ENCODE data around the gene RHOBTB3. TPM values are rescaled to one million over a fixed set of nuclear protein-coding genes. Genes with fewer than 3 reads are reported as not detected.

The RHOBTB3 gene
- total RNA-seq, 2 donors from 2014 or later: 0.92 to 2.5 TPM

DNA sequence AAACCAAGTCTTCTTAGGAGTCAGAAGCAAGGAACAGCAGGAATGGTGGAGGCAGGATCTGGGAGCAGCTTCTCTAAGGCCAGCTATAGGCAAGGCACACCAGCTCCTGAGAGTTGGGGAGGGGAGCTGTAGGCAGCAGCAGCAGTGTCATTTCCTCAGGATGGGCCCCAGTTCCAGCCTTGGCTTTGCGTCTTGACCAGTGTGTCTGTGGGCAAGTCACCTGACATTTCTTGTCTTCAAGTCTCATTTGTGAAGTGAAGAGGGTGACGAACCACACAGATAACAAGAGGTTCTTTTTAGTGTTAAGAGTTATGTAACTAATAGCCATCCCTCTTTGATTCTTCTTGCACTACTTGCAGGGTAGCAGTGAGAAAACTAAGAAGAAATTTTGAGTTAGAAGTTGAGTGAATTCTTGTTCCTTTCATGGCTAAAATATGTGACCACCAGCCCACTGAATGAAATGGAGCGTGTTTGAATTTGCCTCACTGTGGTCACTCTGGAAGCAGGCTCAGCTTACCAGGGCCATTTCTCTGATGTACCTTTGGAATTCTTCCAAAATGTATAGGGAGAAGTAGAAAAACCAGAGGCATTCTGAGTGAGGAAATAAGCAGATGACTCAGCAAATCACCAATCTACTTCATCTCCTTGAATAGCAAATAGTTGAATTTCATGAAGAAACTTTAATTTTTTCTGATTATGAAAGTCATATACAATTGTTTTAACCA is 42.4 kb downstream of the RHOBTB3 start:
- no peak for ATAC-seq
- H3K9me3 ChIP-seq (ENCODE audit: control insufficient read depth, low read length, poor library complexity, severe bottlenecking): no peaks in the 10 kb centered on the region
- Mint-ChIP-seq H3K27me3 (no peaks in the 10 kb centered on the region), H3K36me3 (ENCODE audit: low read depth) (no peaks in the 10 kb centered on the region), H3K27ac (peak overlapping the region; percentile 19), H3K4me3 (no peak overlapping the region), H3K4me1 (peaks cover 3% of the 10 kb centered on the region)
- no peak for DNase-seq

DNA sequence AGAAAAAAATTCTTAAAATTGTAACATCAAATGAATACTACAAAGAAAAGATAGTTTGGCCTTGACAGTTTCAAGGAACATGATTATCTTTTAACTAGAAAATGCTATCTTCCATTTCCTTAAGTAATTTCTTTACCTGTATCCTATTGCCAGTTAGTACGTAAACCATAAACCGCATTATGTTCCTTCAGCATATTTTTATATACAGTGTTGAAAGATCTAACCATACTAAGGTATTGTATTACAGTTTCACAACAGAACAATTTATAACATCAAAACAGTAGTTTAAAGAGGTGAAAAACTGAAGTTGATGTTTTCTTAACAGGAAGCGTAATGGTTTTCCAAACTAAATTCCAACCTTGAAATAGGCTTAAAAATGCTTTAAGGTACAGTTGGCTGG is 46.3 kb downstream of the RHOBTB3 start:
- ATAC-seq (no peak), DNase-seq (no peak)
- no peak overlapping the region for H3K27ac Mint-ChIP-seq
- H3K27me3 Mint-ChIP-seq: no peaks in the 10 kb centered on the region
- no peaks in the 10 kb centered on the region for H3K36me3 Mint-ChIP-seq (ENCODE audit: low read depth)
- no peaks in the 10 kb centered on the region for H3K9me3 ChIP-seq (ENCODE audit: control insufficient read depth, low read length, poor library complexity, severe bottlenecking)
- H3K4me1 Mint-ChIP-seq: peaks cover 8% of the 10 kb centered on the region
- no peak overlapping the region for H3K4me3 Mint-ChIP-seq

- peaks cover 5% of the 10 kb centered on the region for H3K4me1 Mint-ChIP-seq
- no peak overlapping the region for H3K27ac Mint-ChIP-seq
- DNase-seq: no peak
- no peaks in the 10 kb centered on the region for H3K36me3 Mint-ChIP-seq (ENCODE audit: low read depth)
- ATAC-seq: no peak
- no peaks in the 10 kb centered on the region for H3K9me3 ChIP-seq (ENCODE audit: control insufficient read depth, low read length, poor library complexity, severe bottlenecking)
- no peaks in the 10 kb centered on the region for H3K27me3 Mint-ChIP-seq
- H3K4me3 Mint-ChIP-seq: no peak overlapping the region
Measured at GRCh38 chr5:95778713-95779436, 47.7 kb downstream of the RHOBTB3 start.

DNA sequence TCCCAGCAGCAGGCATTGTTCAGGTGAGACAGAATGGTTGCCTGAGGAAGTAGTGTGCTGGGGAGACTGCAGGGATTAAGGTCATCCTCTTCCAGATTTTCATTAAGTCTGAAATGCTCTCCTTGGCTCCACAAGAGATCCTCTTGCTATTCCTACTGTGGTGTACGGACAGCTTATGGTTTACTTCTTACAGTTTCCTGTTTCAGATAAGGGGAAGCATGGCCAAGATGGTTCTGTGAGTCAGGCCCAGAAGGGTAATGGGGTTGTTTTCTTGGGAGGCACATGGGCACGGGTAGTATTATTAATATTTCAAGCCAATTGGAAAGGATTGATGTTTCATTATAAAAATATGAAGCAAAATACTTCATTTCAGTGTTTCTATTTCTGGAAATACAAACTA is 48.5 kb downstream of the RHOBTB3 start:
- H3K4me1 Mint-ChIP-seq: peaks cover 5% of the 10 kb centered on the region
- no peak for ATAC-seq
- DNase-seq: no peak
- H3K4me3 Mint-ChIP-seq: no peak overlapping the region
- H3K27ac Mint-ChIP-seq: no peak overlapping the region
- no peaks in the 10 kb centered on the region for H3K9me3 ChIP-seq (ENCODE audit: control insufficient read depth, low read length, poor library complexity, severe bottlenecking)
- H3K36me3 Mint-ChIP-seq (ENCODE audit: low read depth): no peaks in the 10 kb centered on the region
- no peaks in the 10 kb centered on the region for H3K27me3 Mint-ChIP-seq

- Mint-ChIP-seq H3K36me3 (ENCODE audit: low read depth) (no peaks in the 10 kb centered on the region), H3K4me1 (peaks cover 5% of the 10 kb centered on the region), H3K27ac (peak overlapping the region; percentile 81), H3K4me3 (no peak overlapping the region), H3K27me3 (no peaks in the 10 kb centered on the region)
- H3K9me3 ChIP-seq (ENCODE audit: control insufficient read depth, low read length, poor library complexity, severe bottlenecking): no peaks in the 10 kb centered on the region
- ATAC-seq: peak; percentile 10
- DNase-seq: no peak
Measured at GRCh38 chr5:95780597-95780996, 49.5 kb downstream of the RHOBTB3 start.

- peak; percentile 47 to 51 (median 49) for DNase-seq
- Mint-ChIP-seq H3K4me3 (peak overlapping the region; percentile 70), H3K36me3 (ENCODE audit: low read depth) (no peaks in the 10 kb centered on the region), H3K27ac (peak overlapping the region; percentile 81), H3K4me1 (peaks cover 8% of the 10 kb centered on the region), H3K27me3 (no peaks in the 10 kb centered on the region)
- H3K9me3 ChIP-seq (ENCODE audit: control insufficient read depth, low read length, poor library complexity, severe bottlenecking): no peaks in the 10 kb centered on the region
- peak; percentile 96 for ATAC-seq
Measured at GRCh38 chr5:95781101-95781583, 50.0 kb downstream of the RHOBTB3 start.

GRCh38 chr5:95782181-95782580 is 51.0 kb downstream of the RHOBTB3 start:
- Mint-ChIP-seq H3K4me1 (peaks cover 8% of the 10 kb centered on the region), H3K27me3 (no peaks in the 10 kb centered on the region), H3K36me3 (ENCODE audit: low read depth) (no peaks in the 10 kb centered on the region), H3K4me3 (no peak overlapping the region), H3K27ac (no peak overlapping the region)
- H3K9me3 ChIP-seq (ENCODE audit: control insufficient read depth, low read length, poor library complexity, severe bottlenecking): no peaks in the 10 kb centered on the region
- ATAC-seq (no peak), DNase-seq (no peak)

DNA sequence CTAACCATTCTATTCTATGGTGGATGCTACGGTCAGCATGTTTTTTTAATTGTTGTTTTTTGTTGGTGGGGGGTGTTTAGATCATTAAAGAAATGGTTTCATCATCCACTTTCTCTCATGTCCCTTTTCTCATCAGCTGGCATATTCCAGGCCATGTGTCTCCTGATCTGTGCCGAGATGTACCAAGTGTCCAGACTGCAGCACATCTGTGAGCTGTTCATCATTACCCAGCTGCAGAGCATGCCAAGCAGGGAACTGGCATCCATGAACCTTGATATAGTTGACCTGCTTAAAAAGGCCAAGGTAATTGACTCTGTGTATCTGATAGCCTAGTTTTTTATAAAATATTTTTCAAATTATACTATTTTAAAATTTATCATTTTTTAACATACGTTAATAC is 52.5 kb downstream of the RHOBTB3 start:
- Mint-ChIP-seq H3K4me3 (no peak overlapping the region), H3K4me1 (peaks cover 8% of the 10 kb centered on the region), H3K27ac (no peak overlapping the region), H3K36me3 (ENCODE audit: low read depth) (no peaks in the 10 kb centered on the region), H3K27me3 (no peaks in the 10 kb centered on the region)
- DNase-seq: no peak
- no peak for ATAC-seq
- H3K9me3 ChIP-seq (ENCODE audit: control insufficient read depth, low read length, poor library complexity, severe bottlenecking): no peaks in the 10 kb centered on the region

DNA sequence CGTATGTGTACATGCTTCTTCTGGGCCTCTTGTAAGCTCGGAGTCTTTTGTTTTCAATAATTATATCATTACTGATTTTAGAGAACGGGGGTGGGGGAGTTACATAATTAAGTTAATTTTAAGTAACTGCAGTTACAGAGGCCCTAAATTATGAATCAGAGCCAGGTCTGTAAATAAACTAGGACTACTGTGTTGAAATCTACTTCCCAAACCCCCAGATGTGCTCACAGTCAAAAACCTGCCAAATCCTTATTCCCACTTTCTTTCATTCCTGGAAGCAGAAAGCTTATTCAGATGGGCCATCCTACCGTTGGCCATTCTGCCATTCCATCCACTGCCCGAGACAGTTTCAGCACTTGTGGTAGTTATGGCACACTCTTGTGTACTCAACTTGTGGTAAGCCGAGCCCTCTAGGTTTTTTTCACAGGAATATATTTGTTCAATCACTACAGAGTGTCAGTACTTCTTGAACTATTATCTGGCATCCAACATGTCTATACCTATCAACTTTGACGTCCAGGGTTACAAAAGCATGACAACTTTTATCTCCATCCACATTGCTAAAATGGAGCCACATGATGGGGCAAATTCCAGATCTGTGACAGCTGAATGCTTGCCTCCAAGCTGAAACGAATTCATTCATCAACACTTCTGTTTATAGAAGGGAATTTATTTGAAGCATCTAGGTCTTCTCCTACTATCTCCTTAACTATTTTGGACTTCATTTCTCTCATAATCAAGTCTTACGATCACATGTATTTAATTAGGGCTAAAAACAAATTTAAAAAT is 53.6 kb downstream of the RHOBTB3 start:
- H3K4me3 Mint-ChIP-seq: no peak overlapping the region
- H3K36me3 Mint-ChIP-seq (ENCODE audit: low read depth): no peaks in the 10 kb centered on the region
- ATAC-seq (no peak), DNase-seq (no peak)
- H3K27ac Mint-ChIP-seq: no peak overlapping the region
- H3K4me1 Mint-ChIP-seq: peaks cover 8% of the 10 kb centered on the region
- H3K27me3 Mint-ChIP-seq: no peaks in the 10 kb centered on the region
- no peaks in the 10 kb centered on the region for H3K9me3 ChIP-seq (ENCODE audit: control insufficient read depth, low read length, poor library complexity, severe bottlenecking)

DNA sequence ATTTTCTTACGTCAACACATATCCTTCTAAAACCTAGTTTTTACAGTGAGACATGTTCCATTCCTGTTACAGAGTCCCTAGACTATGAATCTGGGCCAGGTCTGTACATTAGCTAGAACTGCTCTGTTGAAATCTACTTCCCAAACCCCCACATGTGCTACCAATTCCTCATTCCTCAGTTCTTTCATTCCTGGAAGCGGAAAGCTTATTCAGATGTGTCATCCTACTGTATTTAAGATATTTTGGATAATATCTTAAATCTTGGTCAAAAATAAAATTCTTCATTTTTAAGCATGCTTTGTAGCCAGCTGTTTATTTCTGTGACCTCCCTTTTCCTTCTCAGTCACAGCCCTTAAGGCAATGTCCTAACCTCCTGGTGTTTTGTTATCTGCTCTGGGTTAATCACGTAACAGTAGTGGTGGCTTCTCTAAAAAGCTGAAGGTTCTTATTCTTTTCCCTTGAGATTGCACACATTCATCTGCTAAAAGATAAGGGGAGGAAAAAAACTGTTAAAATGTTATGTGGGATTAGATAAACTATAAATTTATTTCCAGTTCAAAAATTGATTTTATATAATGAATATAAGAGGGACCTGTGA is 55.8 kb downstream of the RHOBTB3 start:
- H3K36me3 Mint-ChIP-seq (ENCODE audit: low read depth): no peaks in the 10 kb centered on the region
- H3K9me3 ChIP-seq (ENCODE audit: control insufficient read depth, low read length, poor library complexity, severe bottlenecking): no peaks in the 10 kb centered on the region
- H3K4me3 Mint-ChIP-seq: no peak overlapping the region
- no peak for DNase-seq
- no peaks in the 10 kb centered on the region for H3K27me3 Mint-ChIP-seq
- ATAC-seq: no peak
- H3K4me1 Mint-ChIP-seq: peaks cover 2% of the 10 kb centered on the region
- H3K27ac Mint-ChIP-seq: no peak overlapping the region

DNA sequence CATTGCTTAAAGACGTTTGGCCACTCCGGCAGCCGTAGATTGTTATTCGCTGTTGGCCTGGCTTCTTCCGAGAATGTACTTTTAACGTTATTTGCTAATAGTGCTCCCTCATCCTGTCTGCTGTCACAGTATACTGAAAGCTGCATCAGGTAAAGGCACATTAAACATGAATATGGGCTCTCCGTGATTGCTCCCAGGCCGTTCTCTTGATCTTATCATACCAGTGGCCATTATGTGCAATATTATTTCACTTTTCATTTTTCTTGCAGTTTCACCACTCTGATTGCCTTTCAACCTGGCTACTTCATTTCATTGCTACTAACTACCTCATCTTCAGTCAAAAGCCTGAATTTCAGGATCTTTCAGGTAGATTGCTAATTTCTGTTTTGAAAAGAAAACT is 57.4 kb downstream of the RHOBTB3 start:
- Mint-ChIP-seq H3K27ac (no peak overlapping the region), H3K4me3 (no peak overlapping the region), H3K27me3 (no peaks in the 10 kb centered on the region), H3K4me1 (peaks cover 2% of the 10 kb centered on the region), H3K36me3 (ENCODE audit: low read depth) (no peaks in the 10 kb centered on the region)
- DNase-seq: no peak
- H3K9me3 ChIP-seq (ENCODE audit: control insufficient read depth, low read length, poor library complexity, severe bottlenecking): no peaks in the 10 kb centered on the region
- ATAC-seq: no peak

- H3K9me3 ChIP-seq (ENCODE audit: control insufficient read depth, low read length, poor library complexity, severe bottlenecking): no peaks in the 10 kb centered on the region
- no peak for DNase-seq
- no peak overlapping the region for H3K4me3 Mint-ChIP-seq
- ATAC-seq: no peak
- H3K27ac Mint-ChIP-seq: no peak overlapping the region
- H3K36me3 Mint-ChIP-seq (ENCODE audit: low read depth): no peaks in the 10 kb centered on the region
- H3K4me1 Mint-ChIP-seq: no peaks in the 10 kb centered on the region
- no peaks in the 10 kb centered on the region for H3K27me3 Mint-ChIP-seq
Measured at GRCh38 chr5:95791751-95792150, 60.6 kb downstream of the RHOBTB3 start.

DNA sequence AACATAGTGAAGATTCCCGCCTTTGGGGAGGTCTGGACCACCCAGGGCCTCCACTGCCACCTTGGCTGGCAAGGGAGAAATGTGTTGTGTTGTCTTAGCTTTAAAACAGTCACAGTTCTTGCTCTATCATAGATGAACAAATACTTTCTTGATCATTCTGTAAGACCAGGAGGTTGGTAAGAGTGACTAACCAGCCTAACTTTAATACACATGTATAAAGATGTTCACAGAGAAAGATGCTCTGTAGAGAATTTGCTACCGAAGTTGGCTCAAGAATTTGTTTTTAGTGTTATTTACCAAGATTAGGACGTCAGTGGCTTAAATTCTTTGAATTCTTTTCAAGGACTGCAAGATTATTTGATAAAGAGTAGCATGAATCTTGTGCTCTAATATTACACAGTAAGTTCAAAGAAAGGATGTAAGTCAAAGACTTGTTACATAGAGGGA is 63.0 kb downstream of the RHOBTB3 start:
- Mint-ChIP-seq H3K27ac (no peak overlapping the region), H3K36me3 (ENCODE audit: low read depth) (no peaks in the 10 kb centered on the region), H3K27me3 (no peaks in the 10 kb centered on the region), H3K4me1 (no peaks in the 10 kb centered on the region), H3K4me3 (no peak overlapping the region)
- no peaks in the 10 kb centered on the region for H3K9me3 ChIP-seq (ENCODE audit: control insufficient read depth, low read length, poor library complexity, severe bottlenecking)
- DNase-seq (no peak), ATAC-seq (no peak)

Data from T-helper 17 cell (primary cell).